ENCODE data around the gene SPATA13. TPM values are rescaled to one million over a fixed set of nuclear protein-coding genes. Genes with fewer than 3 reads are reported as not detected.

Gene SPATA13
- total RNA-seq, 2 donors from 2014 or later = 101 to 112 TPM

GRCh38 chr13:24230428-24231072, 70.0 kb downstream of the SPATA13 start:
- H3K27me3 Mint-ChIP-seq = peaks cover 24% of the 10 kb centered on the region
- no peak for ATAC-seq
- H3K4me1 Mint-ChIP-seq = peaks cover 7% of the 10 kb centered on the region
- no peak for DNase-seq
- no peaks in the 10 kb centered on the region for H3K9me3 ChIP-seq (ENCODE audit: control insufficient read depth, low read length, poor library complexity, severe bottlenecking)
- no peak overlapping the region for H3K4me3 Mint-ChIP-seq
- H3K36me3 Mint-ChIP-seq (ENCODE audit: low read depth) = peaks cover 2% of the 10 kb centered on the region
- no peak overlapping the region for H3K27ac Mint-ChIP-seq

DNA sequence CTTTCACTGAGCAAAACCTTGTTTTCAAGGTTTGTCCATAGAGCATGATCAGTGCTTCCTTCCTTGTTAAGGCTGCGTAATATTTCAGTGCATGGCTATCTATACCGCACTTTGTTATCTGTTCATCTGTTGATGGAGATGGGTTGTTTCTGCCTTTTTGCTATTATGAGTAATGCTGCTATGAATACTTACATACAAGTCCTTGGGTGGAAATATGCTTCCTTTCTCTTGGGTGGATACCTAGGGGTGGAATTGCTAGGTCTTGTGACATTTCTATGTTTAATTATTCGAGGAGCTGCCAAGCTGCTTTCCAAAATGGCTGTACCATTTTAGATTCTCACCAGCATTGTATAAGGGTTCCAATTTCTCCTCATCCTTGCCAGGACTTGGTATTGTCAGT, 70.9 kb downstream of the SPATA13 start:
- peaks cover 24% of the 10 kb centered on the region for H3K27me3 Mint-ChIP-seq

DNA sequence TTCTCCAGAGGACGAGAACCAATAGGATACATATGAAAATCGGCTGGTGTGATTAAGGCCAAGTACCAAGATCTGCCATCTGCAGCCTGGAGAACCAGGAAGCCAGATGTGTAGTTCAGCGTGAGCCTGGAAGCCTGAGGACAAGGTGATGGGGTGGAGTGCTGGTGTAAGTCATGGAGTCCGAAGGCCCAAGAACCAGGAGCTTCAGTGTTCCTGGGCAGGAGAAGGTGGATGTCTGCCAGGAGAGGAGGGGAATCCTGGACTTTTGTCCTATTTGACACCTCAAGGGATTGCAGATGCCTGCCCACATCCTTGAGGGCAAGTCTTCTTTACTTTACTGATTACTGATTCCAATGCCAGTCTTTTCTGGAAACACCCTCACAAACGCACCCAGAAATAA, 71.5 kb downstream of the SPATA13 start:
- Mint-ChIP-seq H3K27me3 (peaks cover 24% of the 10 kb centered on the region), H3K4me1 (peaks cover 12% of the 10 kb centered on the region), H3K36me3 (ENCODE audit: low read depth) (peaks cover 2% of the 10 kb centered on the region), H3K27ac (no peak overlapping the region), H3K4me3 (no peak overlapping the region)
- ATAC-seq (no peak), DNase-seq (no peak)
- no peaks in the 10 kb centered on the region for H3K9me3 ChIP-seq (ENCODE audit: control insufficient read depth, low read length, poor library complexity, severe bottlenecking)

More for the DNA sequence above, 70.9 kb downstream of the SPATA13 start:
- H3K27ac Mint-ChIP-seq = no peak overlapping the region
- H3K4me3 Mint-ChIP-seq = no peak overlapping the region
- peaks cover 2% of the 10 kb centered on the region for H3K36me3 Mint-ChIP-seq (ENCODE audit: low read depth)
- ATAC-seq = no peak
- H3K9me3 ChIP-seq (ENCODE audit: control insufficient read depth, low read length, poor library complexity, severe bottlenecking) = no peaks in the 10 kb centered on the region
- no peak for DNase-seq
- H3K4me1 Mint-ChIP-seq = peaks cover 7% of the 10 kb centered on the region

GRCh38 chr13:24232474-24232873, 72.0 kb downstream of the SPATA13 start:
- H3K27ac Mint-ChIP-seq = no peak overlapping the region
- ATAC-seq = no peak
- DNase-seq = no peak
- H3K9me3 ChIP-seq (ENCODE audit: control insufficient read depth, low read length, poor library complexity, severe bottlenecking) = no peaks in the 10 kb centered on the region
- H3K4me3 Mint-ChIP-seq = no peak overlapping the region
- H3K4me1 Mint-ChIP-seq = peaks cover 12% of the 10 kb centered on the region
- peaks cover 2% of the 10 kb centered on the region for H3K36me3 Mint-ChIP-seq (ENCODE audit: low read depth)
- H3K27me3 Mint-ChIP-seq = peaks cover 24% of the 10 kb centered on the region

GRCh38 chr13:24233351-24233901, 72.9 kb downstream of the SPATA13 start:
- Mint-ChIP-seq H3K27ac (no peak overlapping the region), H3K27me3 (peaks cover 24% of the 10 kb centered on the region), H3K4me3 (no peak overlapping the region), H3K4me1 (peaks cover 12% of the 10 kb centered on the region), H3K36me3 (ENCODE audit: low read depth) (peaks cover 2% of the 10 kb centered on the region)
- no peak for ATAC-seq
- no peak for DNase-seq
- H3K9me3 ChIP-seq (ENCODE audit: control insufficient read depth, low read length, poor library complexity, severe bottlenecking) = no peaks in the 10 kb centered on the region

DNA sequence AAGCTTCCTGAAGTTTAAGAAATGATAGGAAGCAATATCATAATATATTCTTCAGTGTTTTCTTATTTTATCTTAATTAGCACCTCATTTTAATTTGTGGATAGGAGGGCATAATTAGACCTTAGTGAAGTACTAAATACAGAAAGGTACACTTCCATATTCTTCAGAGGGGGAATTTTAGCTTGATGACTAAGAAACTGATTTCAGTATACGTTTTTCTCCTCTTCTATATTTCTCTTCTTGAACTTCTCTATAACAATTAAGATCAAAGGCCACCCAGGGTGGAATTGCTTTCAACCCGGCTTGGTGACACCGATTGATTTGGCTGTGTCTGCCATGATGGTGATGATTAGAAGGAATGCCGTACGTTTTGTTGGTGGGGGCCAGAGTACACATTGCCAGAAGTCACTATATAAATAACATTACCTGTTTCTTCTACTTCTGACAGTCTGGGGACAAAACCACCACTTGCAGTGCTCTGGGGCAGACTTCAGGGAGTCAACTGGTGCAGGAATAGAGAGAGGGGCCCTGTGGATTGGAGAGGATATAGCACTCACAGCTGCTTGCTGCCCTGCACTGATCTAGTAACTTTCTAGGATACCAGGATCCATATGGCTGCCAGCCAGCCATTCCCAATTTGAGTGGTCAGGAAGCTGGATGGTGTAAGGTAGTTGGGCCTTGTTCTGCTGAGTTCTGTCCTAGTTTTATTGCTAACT, 73.8 kb downstream of the SPATA13 start:
- no peak for ATAC-seq

DNA sequence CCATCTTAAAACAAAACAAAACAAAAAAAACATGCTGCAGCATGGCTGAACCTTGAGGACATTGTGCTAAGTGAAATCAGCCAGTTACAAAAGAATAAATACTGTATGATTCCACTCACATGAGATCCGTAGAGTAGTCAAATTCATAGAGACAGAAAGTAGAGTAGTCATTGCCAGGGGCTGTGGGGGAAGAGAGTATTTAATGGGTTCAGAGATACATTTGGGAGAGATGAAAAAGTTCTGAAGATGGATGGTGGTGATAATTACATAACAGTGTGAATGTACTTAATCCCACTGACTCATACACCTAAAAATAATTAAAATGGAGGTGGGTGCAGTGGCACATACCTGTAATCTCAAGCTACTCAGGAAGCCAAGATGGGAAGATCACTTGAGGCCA, 76.8 kb downstream of the SPATA13 start:
- DNase-seq = no peak
- peaks cover 7% of the 10 kb centered on the region for H3K4me1 Mint-ChIP-seq
- no peaks in the 10 kb centered on the region for H3K9me3 ChIP-seq (ENCODE audit: control insufficient read depth, low read length, poor library complexity, severe bottlenecking)
- H3K27me3 Mint-ChIP-seq = peaks cover 5% of the 10 kb centered on the region
- no peak overlapping the region for H3K4me3 Mint-ChIP-seq
- H3K27ac Mint-ChIP-seq = no peak overlapping the region
- H3K36me3 Mint-ChIP-seq (ENCODE audit: low read depth) = no peaks in the 10 kb centered on the region
- ATAC-seq = no peak

More for the DNA sequence above, 73.8 kb downstream of the SPATA13 start:
- H3K36me3 Mint-ChIP-seq (ENCODE audit: low read depth) = peaks cover 2% of the 10 kb centered on the region
- no peak for DNase-seq
- no peaks in the 10 kb centered on the region for H3K9me3 ChIP-seq (ENCODE audit: control insufficient read depth, low read length, poor library complexity, severe bottlenecking)
- peaks cover 24% of the 10 kb centered on the region for H3K27me3 Mint-ChIP-seq
- H3K4me1 Mint-ChIP-seq = peaks cover 12% of the 10 kb centered on the region
- no peak overlapping the region for H3K4me3 Mint-ChIP-seq
- H3K27ac Mint-ChIP-seq = no peak overlapping the region

DNA sequence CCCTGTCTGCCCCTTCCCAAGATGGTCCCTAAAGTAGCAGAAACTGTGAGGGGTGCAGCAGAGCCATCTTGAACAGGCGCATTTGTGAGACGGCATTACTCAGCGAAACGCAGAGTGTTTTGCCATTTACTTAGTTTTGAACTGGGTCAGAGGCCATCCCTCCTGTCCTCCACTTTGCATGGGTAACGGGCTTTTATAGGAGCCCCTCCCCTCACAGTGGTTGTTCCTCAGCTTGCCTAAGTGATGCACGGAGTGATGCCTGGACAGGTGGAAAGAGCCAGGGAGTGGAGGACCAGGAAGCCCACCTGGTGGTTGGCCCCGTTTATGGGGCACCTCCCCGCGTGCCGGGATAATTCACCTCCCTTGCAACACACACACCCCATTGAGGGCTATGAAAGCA, 80.8 kb downstream of the SPATA13 start:
- no peaks in the 10 kb centered on the region for H3K9me3 ChIP-seq (ENCODE audit: control insufficient read depth, low read length, poor library complexity, severe bottlenecking)
- ATAC-seq (no peak), DNase-seq (no peak)
- no peaks in the 10 kb centered on the region for H3K36me3 Mint-ChIP-seq (ENCODE audit: low read depth)
- peaks cover 5% of the 10 kb centered on the region for H3K4me1 Mint-ChIP-seq
- H3K4me3 Mint-ChIP-seq = no peak overlapping the region
- H3K27me3 Mint-ChIP-seq = no peaks in the 10 kb centered on the region
- peak overlapping the region; percentile 16 for H3K27ac Mint-ChIP-seq

DNA sequence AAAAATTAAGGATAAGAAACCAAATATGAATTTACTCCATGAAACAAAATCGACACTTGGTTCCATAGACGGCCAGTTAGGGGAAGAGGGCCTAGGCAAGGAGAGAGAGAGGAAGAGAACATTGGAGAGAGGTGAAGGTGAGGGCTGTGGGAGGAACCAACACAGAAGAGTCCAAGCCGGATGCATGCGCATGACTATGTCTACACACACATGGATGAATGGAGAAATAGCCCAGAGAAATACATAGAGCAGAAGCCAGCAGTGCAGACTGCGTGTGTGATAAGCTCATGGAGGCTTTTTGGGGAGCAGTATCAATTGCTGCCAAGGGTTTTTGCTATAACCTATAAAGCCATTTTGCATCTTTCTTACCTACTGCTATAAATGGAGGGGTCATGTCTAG, 81.6 kb downstream of the SPATA13 start:
- ATAC-seq (no peak), DNase-seq (no peak)
- Mint-ChIP-seq H3K4me3 (no peak overlapping the region), H3K36me3 (ENCODE audit: low read depth) (no peaks in the 10 kb centered on the region), H3K27ac (no peak overlapping the region), H3K4me1 (peaks cover 3% of the 10 kb centered on the region), H3K27me3 (no peaks in the 10 kb centered on the region)
- no peaks in the 10 kb centered on the region for H3K9me3 ChIP-seq (ENCODE audit: control insufficient read depth, low read length, poor library complexity, severe bottlenecking)

GRCh38 chr13:24243302-24243701, 82.8 kb downstream of the SPATA13 start:
- H3K27ac Mint-ChIP-seq = no peak overlapping the region
- ATAC-seq (no peak), DNase-seq (no peak)
- no peaks in the 10 kb centered on the region for H3K9me3 ChIP-seq (ENCODE audit: control insufficient read depth, low read length, poor library complexity, severe bottlenecking)
- no peaks in the 10 kb centered on the region for H3K27me3 Mint-ChIP-seq
- no peaks in the 10 kb centered on the region for H3K36me3 Mint-ChIP-seq (ENCODE audit: low read depth)
- no peak overlapping the region for H3K4me3 Mint-ChIP-seq
- peaks cover 5% of the 10 kb centered on the region for H3K4me1 Mint-ChIP-seq

GRCh38 chr13:24244802-24245201, 84.3 kb downstream of the SPATA13 start:
- ATAC-seq (no peak), DNase-seq (no peak)
- no peaks in the 10 kb centered on the region for H3K9me3 ChIP-seq (ENCODE audit: control insufficient read depth, low read length, poor library complexity, severe bottlenecking)
- no peaks in the 10 kb centered on the region for H3K36me3 Mint-ChIP-seq (ENCODE audit: low read depth)
- no peaks in the 10 kb centered on the region for H3K27me3 Mint-ChIP-seq
- H3K4me3 Mint-ChIP-seq = no peak overlapping the region
- peaks cover 7% of the 10 kb centered on the region for H3K4me1 Mint-ChIP-seq
- H3K27ac Mint-ChIP-seq = no peak overlapping the region

DNA sequence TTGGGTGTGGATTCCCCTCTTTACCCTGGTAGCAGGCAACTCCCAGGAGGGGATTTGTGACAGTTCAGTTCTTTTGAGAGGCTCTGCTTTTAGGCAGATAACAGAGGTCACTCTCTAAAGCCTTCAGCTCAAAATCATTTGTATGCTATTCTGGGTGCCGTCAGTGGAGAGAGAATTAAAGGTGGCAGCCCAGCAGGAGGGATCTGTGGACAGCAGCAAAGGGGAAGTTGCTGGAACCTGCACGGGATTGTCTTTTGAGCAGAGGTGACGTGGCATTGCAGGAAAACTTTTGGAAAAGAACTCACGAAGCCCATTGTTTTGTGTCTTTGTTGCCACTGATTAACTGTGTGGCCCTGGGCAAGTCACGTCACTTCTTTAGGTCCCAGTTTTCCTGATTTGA, 86.5 kb downstream of the SPATA13 start:
- H3K27me3 Mint-ChIP-seq = no peaks in the 10 kb centered on the region
- DNase-seq = no peak
- H3K36me3 Mint-ChIP-seq (ENCODE audit: low read depth) = no peaks in the 10 kb centered on the region
- H3K4me3 Mint-ChIP-seq = no peak overlapping the region
- H3K4me1 Mint-ChIP-seq = peaks cover 16% of the 10 kb centered on the region
- ATAC-seq = no peak
- no peaks in the 10 kb centered on the region for H3K9me3 ChIP-seq (ENCODE audit: control insufficient read depth, low read length, poor library complexity, severe bottlenecking)
- H3K27ac Mint-ChIP-seq = peak overlapping the region; percentile 91

DNA sequence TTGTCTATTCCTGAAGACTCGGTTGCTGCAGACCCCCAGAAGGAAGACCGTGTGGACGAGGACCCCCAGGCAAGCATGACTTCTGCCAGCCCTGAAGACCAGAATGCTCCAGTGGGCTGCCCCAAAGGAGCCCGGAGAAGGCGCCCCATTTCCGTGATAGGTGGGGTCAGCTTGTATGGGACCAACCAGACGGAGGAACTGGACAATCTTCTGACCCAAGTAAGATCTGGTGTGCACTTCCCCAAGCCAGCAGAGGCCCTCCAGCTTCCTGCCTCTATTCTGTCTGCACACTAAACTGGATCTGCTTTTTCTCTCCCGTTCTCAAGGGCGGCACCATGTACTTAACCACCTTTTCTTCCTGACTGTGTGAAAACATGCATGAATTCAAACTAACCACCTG, 89.1 kb downstream of the SPATA13 start:
- Mint-ChIP-seq H3K27me3 (no peaks in the 10 kb centered on the region), H3K27ac (peak overlapping the region; percentile 92), H3K4me3 (peak overlapping the region; percentile 53), H3K36me3 (ENCODE audit: low read depth) (peaks cover 11% of the 10 kb centered on the region), H3K4me1 (peaks cover 41% of the 10 kb centered on the region)
- H3K9me3 ChIP-seq (ENCODE audit: control insufficient read depth, low read length, poor library complexity, severe bottlenecking) = no peaks in the 10 kb centered on the region
- no peak for DNase-seq
- no peak for ATAC-seq
